KMS-11 (cell line): ENCODE results near the gene TMEM92.

ENCODE experiments used
- H2AFZ ChIP-seq: fragments of 200-600 bp; sonication (generic); 2 replicates; pipeline ENCODE4 v1.6.1; 2016; ENCODE audit warnings: antibody characterized with exemption, mixed run types, low read depth
- H3K27ac ChIP-seq: fragments of 200-600 bp; sonication (generic); 2 replicates; pipeline ENCODE4 v1.6.1; 2016; ENCODE audit warnings: mild to moderate bottlenecking, mixed run types
- H3K27me3 ChIP-seq: fragments of 200-600 bp; sonication (generic); 2 replicates; pipeline ENCODE4 v1.6.1; 2017; ENCODE audit warnings: mild to moderate bottlenecking, low read depth, mixed run types, moderate library complexity; ENCODE audit not compliant: insufficient read depth
- H3K36me3 ChIP-seq: fragments of 200-600 bp; sonication (generic); 2 replicates; pipeline ENCODE4 v1.6.1; 2017; ENCODE audit warnings: mild to moderate bottlenecking, mixed run types; ENCODE audit not compliant: insufficient read depth
- H3K4me1 ChIP-seq: fragments of 200-600 bp; sonication (generic); 2 replicates; pipeline ENCODE4 v1.6.1; 2016; ENCODE audit warnings: mild to moderate bottlenecking, low read depth, mixed run types; ENCODE audit not compliant: poor library complexity, severe bottlenecking
- H3K4me2 ChIP-seq: fragments of 200-600 bp; sonication (generic); 2 replicates; pipeline ENCODE4 v1.7.0; 2016; ENCODE audit warnings: mild to moderate bottlenecking, mixed run types
- H3K4me3 ChIP-seq: fragments of 200-600 bp; sonication (generic); IDR thresholded peaks from 2 replicates; pipeline ENCODE4 v1.6.1; 2017; ENCODE audit warnings: low read depth, low read length, mixed read lengths; ENCODE audit not compliant: insufficient read depth
- H3K79me2 ChIP-seq: fragments of 200-600 bp; sonication (generic); 2 replicates; pipeline ENCODE4 v1.6.1; 2016; ENCODE audit warnings: low read depth, mixed run types; ENCODE audit not compliant: insufficient read depth
- H3K9ac ChIP-seq: fragments of 200-600 bp; sonication (generic); 2 replicates; pipeline ENCODE4 v1.6.1; 2016; ENCODE audit warnings: mild to moderate bottlenecking, mixed run types
- H4K20me1 ChIP-seq: fragments of 200-600 bp; sonication (generic); 2 replicates; pipeline ENCODE4 v1.6.1; 2016; ENCODE audit warnings: mild to moderate bottlenecking, mixed run types; ENCODE audit not compliant: insufficient read depth
- TF ChIP-seq, protein P1 (sequence below): fragments of 200-600 bp; sonication (generic); conservative IDR thresholded peaks from 2 replicates; pipeline ENCODE4 v1.6.1; 2017; ENCODE audit warnings: low read depth, mild to moderate bottlenecking, antibody characterized with exemption, low read length, moderate library complexity, mixed read lengths

TMEM92 gene

DNA sequence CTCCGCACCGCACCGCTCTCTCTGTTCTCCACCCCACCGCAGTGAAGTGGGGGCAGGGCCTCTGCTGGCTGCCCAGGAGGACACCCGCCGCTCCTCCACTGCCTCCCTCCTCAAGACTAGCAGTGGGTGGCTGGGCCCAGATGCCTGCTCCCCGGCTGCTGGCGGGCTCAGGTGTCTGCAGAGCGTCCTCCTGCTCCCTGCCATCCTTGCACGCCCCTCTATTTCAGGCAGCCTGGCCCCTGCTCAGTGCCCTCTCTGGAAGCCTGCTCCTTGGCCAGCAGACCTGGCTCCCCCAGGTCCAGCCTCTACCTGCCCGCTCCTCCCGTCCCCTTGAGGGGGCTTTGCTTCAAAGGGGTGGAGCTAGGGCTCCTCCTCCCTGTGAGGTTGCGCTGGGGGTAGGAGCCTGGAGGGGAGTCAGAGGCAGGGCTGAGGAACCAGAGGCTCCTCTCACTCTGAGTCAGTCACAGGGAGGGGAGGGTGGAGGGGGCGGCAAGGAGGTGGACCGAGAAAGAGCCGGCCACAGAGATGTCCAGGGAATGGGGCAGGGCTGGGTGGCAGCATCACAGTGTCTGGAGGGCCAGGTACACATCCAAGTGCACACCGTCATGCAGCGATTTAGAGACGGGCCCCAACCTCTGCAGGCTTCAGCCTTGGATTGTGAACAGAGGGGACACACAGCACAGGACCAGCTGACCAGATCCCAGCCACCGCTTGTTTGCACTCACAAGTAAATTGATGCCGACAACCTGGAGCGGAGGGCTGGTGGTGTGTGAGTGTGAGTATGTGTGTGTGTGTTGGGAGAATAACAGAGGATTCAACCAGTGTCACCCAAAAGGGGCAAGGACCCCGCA lies 9.8 kb upstream of the TMEM92 start:
- no peaks in the 10 kb centered on the region for H3K36me3 ChIP-seq
- H3K4me3 ChIP-seq = no peak overlapping the region
- TF ChIP-seq, protein P1, sequence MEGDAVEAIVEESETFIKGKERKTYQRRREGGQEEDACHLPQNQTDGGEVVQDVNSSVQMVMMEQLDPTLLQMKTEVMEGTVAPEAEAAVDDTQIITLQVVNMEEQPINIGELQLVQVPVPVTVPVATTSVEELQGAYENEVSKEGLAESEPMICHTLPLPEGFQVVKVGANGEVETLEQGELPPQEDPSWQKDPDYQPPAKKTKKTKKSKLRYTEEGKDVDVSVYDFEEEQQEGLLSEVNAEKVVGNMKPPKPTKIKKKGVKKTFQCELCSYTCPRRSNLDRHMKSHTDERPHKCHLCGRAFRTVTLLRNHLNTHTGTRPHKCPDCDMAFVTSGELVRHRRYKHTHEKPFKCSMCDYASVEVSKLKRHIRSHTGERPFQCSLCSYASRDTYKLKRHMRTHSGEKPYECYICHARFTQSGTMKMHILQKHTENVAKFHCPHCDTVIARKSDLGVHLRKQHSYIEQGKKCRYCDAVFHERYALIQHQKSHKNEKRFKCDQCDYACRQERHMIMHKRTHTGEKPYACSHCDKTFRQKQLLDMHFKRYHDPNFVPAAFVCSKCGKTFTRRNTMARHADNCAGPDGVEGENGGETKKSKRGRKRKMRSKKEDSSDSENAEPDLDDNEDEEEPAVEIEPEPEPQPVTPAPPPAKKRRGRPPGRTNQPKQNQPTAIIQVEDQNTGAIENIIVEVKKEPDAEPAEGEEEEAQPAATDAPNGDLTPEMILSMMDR = no peak
- no peaks in the 10 kb centered on the region for H4K20me1 ChIP-seq
- no peak overlapping the region for H3K9ac ChIP-seq
- H3K4me2 ChIP-seq = no peak overlapping the region
- H3K27ac ChIP-seq = no peak overlapping the region
- no peaks in the 10 kb centered on the region for H3K4me1 ChIP-seq
- H3K27me3 ChIP-seq = peaks cover 43% of the 10 kb centered on the region
- H2AFZ ChIP-seq = no peak overlapping the region
- H3K79me2 ChIP-seq = no peaks in the 10 kb centered on the region

DNA sequence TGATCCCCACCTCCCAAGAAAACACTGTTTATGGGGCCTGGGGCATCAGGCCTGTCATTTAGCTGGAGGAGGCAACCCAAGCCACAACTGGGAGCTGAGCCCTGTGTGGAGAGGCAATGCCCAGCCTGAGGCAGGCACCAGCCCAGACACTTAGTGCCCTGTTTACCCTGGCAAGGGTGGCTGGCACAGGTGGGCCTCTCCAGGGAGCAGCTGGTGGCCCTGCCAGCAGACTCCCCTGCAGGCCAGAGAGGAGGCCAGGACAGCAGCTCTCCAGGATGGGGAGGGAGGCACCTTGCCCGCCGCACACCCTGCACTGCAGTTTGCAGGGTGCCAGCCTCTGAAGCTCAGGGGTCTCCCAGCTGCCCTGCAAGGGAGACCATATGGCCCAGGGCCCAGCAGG lies 9.1 kb upstream of the TMEM92 start:
- TF ChIP-seq, protein P1 = no peak
- no peaks in the 10 kb centered on the region for H3K79me2 ChIP-seq
- peaks cover 42% of the 10 kb centered on the region for H3K27me3 ChIP-seq
- no peaks in the 10 kb centered on the region for H4K20me1 ChIP-seq
- no peak overlapping the region for H2AFZ ChIP-seq
- no peaks in the 10 kb centered on the region for H3K4me1 ChIP-seq
- no peak overlapping the region for H3K4me3 ChIP-seq
- no peaks in the 10 kb centered on the region for H3K36me3 ChIP-seq
- H3K9ac ChIP-seq = no peak overlapping the region
- no peak overlapping the region for H3K4me2 ChIP-seq
- H3K27ac ChIP-seq = no peak overlapping the region

DNA sequence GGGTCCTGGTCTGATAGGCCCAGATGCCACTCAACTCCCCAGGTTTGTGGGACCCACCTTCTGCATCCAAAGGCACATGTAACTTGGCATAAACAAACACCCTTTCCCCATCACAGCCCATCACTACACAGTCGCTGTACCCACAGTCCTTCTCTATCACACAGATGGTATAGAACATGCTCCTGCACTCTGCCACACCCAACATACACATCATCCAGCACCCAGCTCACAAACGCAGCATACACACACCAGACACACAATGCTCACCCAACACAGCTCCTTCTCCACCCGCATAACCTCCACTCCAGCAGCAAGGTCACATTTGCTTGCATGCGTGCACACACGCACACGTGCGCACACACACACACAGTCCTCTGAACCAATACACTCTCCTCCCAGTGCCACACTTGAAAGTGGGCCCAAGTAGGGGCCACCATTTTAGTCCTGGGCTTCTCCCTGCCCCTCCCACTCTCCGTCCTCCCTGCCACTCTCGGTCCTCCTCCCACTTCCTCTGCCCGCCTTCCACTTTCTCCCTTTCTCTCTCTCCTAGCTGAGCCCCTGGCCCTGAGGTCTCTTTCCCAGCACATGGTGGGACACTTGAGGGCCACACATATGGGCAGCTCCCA lies 8.5 kb upstream of the TMEM92 start:
- H3K79me2 ChIP-seq = no peaks in the 10 kb centered on the region
- TF ChIP-seq, protein P1 = no peak
- H3K4me2 ChIP-seq = no peak overlapping the region
- H3K9ac ChIP-seq = no peak overlapping the region
- peaks cover 39% of the 10 kb centered on the region for H3K27me3 ChIP-seq
- no peak overlapping the region for H3K4me3 ChIP-seq
- H4K20me1 ChIP-seq = no peaks in the 10 kb centered on the region
- no peaks in the 10 kb centered on the region for H3K36me3 ChIP-seq
- H3K4me1 ChIP-seq = no peaks in the 10 kb centered on the region
- no peak overlapping the region for H3K27ac ChIP-seq
- no peak overlapping the region for H2AFZ ChIP-seq

DNA sequence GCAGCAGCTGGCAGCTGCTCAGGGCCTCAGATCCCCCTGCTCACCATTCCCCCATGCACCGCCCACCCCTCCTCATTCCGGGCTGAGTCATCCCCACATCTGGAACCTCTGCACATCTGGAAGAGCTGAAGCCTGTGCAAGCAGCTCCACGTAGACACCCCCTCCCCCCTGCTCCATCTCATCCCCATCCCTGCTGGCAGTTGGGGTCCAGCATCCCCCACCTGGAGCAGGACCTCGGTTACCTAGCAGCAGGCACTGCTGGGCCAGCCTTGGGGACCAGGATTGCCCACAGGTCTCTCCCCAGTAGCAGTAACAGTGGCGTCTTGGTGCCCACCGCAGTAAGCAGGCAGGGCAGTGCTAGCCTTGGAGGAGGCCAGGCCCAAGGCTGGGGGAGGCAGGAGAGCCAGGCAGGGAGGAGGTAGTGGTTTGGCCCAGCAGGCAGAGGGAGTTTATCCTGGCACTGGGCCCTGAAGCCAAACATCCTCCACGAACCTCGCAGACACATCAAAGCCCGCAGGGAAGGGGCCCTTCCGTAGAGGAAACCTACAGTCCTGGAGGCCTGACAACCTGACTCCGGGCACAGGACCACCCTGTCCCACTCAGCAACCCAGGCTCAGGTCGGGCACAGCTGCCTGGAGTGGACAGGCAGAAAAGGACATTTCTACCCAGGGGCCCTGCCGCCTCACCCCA lies 7.7 kb upstream of the TMEM92 start:
- no peaks in the 10 kb centered on the region for H4K20me1 ChIP-seq
- no peak overlapping the region for H3K4me3 ChIP-seq
- no peaks in the 10 kb centered on the region for H3K36me3 ChIP-seq
- no peak overlapping the region for H3K9ac ChIP-seq
- TF ChIP-seq, protein P1 = no peak
- H3K4me1 ChIP-seq = no peaks in the 10 kb centered on the region
- peaks cover 37% of the 10 kb centered on the region for H3K27me3 ChIP-seq
- no peak overlapping the region for H3K4me2 ChIP-seq
- no peak overlapping the region for H2AFZ ChIP-seq
- no peaks in the 10 kb centered on the region for H3K79me2 ChIP-seq
- no peak overlapping the region for H3K27ac ChIP-seq
